WTC11 (cell line): ENCODE data around the gene CCDC57.

ENCODE experiments used
- CBFB ChIP-seq: sonication (generic); formaldehyde crosslinking; IDR thresholded peaks from 2 replicates; pipeline ENCODE4 v1.8.1; 2022; ENCODE audit warnings: mild to moderate bottlenecking, low read depth, missing genetic modification reagents
- CREB1 ChIP-seq: sonication (generic); formaldehyde crosslinking; IDR thresholded peaks from 2 replicates; pipeline ENCODE4 v1.8.0; 2023; ENCODE audit warnings: mild to moderate bottlenecking, missing genetic modification reagents
- ETV6 ChIP-seq: sonication (generic); formaldehyde crosslinking; IDR thresholded peaks from 2 replicates; pipeline ENCODE4 v1.8.1; 2022; ENCODE audit warnings: mild to moderate bottlenecking, missing genetic modification reagents
- KAT7 ChIP-seq: sonication (generic); formaldehyde crosslinking; IDR thresholded peaks from 2 replicates; pipeline ENCODE4 v1.8.1; 2023; ENCODE audit warnings: missing genetic modification reagents, mild to moderate bottlenecking, borderline replicate concordance
- MXD4 ChIP-seq: fragments of 250-450 bp; sonication (Bioruptor Pico); IDR thresholded peaks from 2 replicates; pipeline ENCODE4 v1.8.0; 2021; ENCODE audit warnings: mild to moderate bottlenecking, moderate library complexity, borderline replicate concordance
- PRRX2 ChIP-seq: fragments of 250-450 bp; sonication (Bioruptor Pico); IDR thresholded peaks from 2 replicates; pipeline ENCODE4 v1.8.0; 2021; ENCODE audit warnings: mild to moderate bottlenecking
- SP1 ChIP-seq: sonication (generic); formaldehyde crosslinking; conservative IDR thresholded peaks from 2 replicates; pipeline ENCODE4 v1.8.1; 2022; ENCODE audit warnings: missing genetic modification reagents
- ZNF423 ChIP-seq: fragments of 250-450 bp; sonication (Bioruptor Pico); IDR thresholded peaks from 2 replicates; pipeline ENCODE4 v2.1.2; 2022; ENCODE audit warnings: mild to moderate bottlenecking, moderate library complexity
- TF ChIP-seq, protein P1 (sequence below): sonication (generic); formaldehyde crosslinking; IDR thresholded peaks from 2 replicates; pipeline ENCODE4 v1.8.0; 2022; ENCODE audit warnings: mild to moderate bottlenecking, missing genetic modification reagents
- TF ChIP-seq, protein P2 (sequence below): sonication (generic); formaldehyde crosslinking; IDR thresholded peaks from 2 replicates; pipeline ENCODE4 v1.8.1; 2022; ENCODE audit warnings: mild to moderate bottlenecking, moderate library complexity, missing genetic modification reagents
- TF ChIP-seq, protein P3 (sequence below): fragments of 200-600 bp; IDR thresholded peaks from 2 replicates; pipeline ENCODE4 v1.8.0; 2022; ENCODE audit warnings: antibody characterized with exemption
- TF ChIP-seq, protein P4 (sequence below): fragments of 250-450 bp; sonication (Bioruptor Pico); IDR thresholded peaks from 2 replicates; pipeline ENCODE4 v1.9.0; 2021; ENCODE audit warnings: mild to moderate bottlenecking

DNA sequence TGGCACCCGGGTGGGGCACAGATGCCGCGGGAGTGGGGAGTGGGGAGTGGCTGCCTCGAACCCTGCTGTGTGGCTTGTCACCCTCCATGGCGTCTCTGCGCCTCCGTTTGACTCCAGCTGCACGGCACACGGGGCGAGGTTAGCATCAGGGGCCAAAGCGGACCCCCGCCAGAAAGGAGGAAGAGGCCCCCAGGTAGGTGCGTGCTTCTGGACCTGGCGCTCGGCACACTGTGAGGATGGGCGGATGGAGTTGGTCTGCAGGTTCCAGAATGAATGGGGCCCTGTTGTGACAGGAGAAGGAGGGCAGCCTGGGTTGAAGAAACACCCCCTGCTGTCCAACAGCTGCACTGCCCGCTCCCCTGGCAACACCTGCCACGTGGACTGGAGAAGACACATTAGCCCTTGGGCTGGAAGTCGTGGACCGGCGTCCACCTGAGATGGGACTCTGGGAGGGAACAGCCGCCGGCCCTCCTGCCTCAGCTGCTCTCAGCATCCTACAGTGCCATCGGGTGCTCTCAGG, 105.2 kb downstream of the CCDC57 start:
- TF ChIP-seq, protein P1, sequence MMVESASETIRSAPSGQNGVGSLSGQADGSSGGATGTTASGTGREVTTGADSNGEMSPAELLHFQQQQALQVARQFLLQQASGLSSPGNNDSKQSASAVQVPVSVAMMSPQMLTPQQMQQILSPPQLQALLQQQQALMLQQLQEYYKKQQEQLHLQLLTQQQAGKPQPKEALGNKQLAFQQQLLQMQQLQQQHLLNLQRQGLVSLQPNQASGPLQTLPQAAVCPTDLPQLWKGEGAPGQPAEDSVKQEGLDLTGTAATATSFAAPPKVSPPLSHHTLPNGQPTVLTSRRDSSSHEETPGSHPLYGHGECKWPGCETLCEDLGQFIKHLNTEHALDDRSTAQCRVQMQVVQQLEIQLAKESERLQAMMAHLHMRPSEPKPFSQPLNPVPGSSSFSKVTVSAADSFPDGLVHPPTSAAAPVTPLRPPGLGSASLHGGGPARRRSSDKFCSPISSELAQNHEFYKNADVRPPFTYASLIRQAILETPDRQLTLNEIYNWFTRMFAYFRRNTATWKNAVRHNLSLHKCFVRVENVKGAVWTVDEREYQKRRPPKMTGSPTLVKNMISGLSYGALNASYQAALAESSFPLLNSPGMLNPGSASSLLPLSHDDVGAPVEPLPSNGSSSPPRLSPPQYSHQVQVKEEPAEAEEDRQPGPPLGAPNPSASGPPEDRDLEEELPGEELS = no peak
- TF ChIP-seq, protein P2, sequence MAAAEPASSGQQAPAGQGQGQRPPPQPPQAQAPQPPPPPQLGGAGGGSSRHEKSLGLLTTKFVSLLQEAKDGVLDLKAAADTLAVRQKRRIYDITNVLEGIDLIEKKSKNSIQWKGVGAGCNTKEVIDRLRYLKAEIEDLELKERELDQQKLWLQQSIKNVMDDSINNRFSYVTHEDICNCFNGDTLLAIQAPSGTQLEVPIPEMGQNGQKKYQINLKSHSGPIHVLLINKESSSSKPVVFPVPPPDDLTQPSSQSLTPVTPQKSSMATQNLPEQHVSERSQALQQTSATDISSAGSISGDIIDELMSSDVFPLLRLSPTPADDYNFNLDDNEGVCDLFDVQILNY (CRISPR knock-in tag) = no peak
- TF ChIP-seq, protein P3, sequence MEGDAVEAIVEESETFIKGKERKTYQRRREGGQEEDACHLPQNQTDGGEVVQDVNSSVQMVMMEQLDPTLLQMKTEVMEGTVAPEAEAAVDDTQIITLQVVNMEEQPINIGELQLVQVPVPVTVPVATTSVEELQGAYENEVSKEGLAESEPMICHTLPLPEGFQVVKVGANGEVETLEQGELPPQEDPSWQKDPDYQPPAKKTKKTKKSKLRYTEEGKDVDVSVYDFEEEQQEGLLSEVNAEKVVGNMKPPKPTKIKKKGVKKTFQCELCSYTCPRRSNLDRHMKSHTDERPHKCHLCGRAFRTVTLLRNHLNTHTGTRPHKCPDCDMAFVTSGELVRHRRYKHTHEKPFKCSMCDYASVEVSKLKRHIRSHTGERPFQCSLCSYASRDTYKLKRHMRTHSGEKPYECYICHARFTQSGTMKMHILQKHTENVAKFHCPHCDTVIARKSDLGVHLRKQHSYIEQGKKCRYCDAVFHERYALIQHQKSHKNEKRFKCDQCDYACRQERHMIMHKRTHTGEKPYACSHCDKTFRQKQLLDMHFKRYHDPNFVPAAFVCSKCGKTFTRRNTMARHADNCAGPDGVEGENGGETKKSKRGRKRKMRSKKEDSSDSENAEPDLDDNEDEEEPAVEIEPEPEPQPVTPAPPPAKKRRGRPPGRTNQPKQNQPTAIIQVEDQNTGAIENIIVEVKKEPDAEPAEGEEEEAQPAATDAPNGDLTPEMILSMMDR = no peak; the same call in 1 of the 2 replicates
- TF ChIP-seq SP1 (CRISPR knock-in tag) = no peak
- TF ChIP-seq CBFB (CRISPR knock-in tag) = no peak
- TF ChIP-seq PRRX2 (CRISPR knock-in tag) = no peak
- TF ChIP-seq MXD4 (CRISPR knock-in tag) = no peak
- TF ChIP-seq ETV6 (CRISPR knock-in tag) = no peak
- no peak for TF ChIP-seq CREB1 (CRISPR knock-in tag)
- TF ChIP-seq ZNF423 (CRISPR knock-in tag) = no peak
- TF ChIP-seq, protein P4, sequence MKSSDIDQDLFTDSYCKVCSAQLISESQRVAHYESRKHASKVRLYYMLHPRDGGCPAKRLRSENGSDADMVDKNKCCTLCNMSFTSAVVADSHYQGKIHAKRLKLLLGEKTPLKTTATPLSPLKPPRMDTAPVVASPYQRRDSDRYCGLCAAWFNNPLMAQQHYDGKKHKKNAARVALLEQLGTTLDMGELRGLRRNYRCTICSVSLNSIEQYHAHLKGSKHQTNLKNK (CRISPR knock-in tag) = no peak
- TF ChIP-seq KAT7 (CRISPR knock-in tag) = no peak
